HG02610 (cell line): ENCODE measurements around the gene TGFB2.

Experiments
- ATAC-seq: cut with Tn5 transposase; IDR thresholded peaks from one replicate; pipeline ENCODE4 v1.9.1; 2021; ENCODE audit warnings: mild to moderate bottlenecking, moderate library complexity; ENCODE audit not compliant: unreplicated experiment

TGFB2 gene

GRCh38 chr1:218479436-218480115 lies 134.4 kb downstream of the TGFB2 start:
- no peak for ATAC-seq

- no peak for ATAC-seq
Measured at GRCh38 chr1:218480137-218480536, 135.0 kb downstream of the TGFB2 start.

GRCh38 chr1:218480588-218481099 lies 135.5 kb downstream of the TGFB2 start:
- no peak for ATAC-seq

GRCh38 chr1:218481116-218481775 lies 136.1 kb downstream of the TGFB2 start:
- no peak for ATAC-seq

GRCh38 chr1:218482683-218483082 lies 137.5 kb downstream of the TGFB2 start:
- no peak for ATAC-seq

GRCh38 chr1:218485241-218485928 lies 140.2 kb downstream of the TGFB2 start:
- no peak for ATAC-seq

GRCh38 chr1:218488531-218488930 lies 143.4 kb downstream of the TGFB2 start:
- no peak for ATAC-seq

- no peak for ATAC-seq
Measured at GRCh38 chr1:218488986-218489385, 143.8 kb downstream of the TGFB2 start.

GRCh38 chr1:218490406-218490922 lies 145.3 kb downstream of the TGFB2 start:
- ATAC-seq = no peak

- no peak for ATAC-seq
Measured at GRCh38 chr1:218492874-218493273, 147.7 kb downstream of the TGFB2 start.

- ATAC-seq = no peak
Measured at GRCh38 chr1:218493986-218494385, 148.8 kb downstream of the TGFB2 start.
